Adipose tissue (tissue), 3 donors: ENCODE data around the gene BMP6. TPM values are rescaled to one million over a fixed set of nuclear protein-coding genes. Genes with fewer than 3 reads are reported as not detected.

Source experiments
- H3K27ac ChIP-seq: one replicate; pipeline ENCODE4 v1.5.1; 2013; ENCODE audit warnings: low read depth, low read length
- WGBS, 3 donors: extraction: QIAGEN DNeasy Blood & Tissue Kit; methylation state at CpG; one replicate each; pipeline ENCODE4 v1.1.7; 2013; 5-methylcytosine and 5-hydroxymethylcytosine counted together
- polyA plus RNA-seq, 3 donors: library from polyadenylated mRNA; stranded (reverse); fragments of 200-250 nt; gene quantifications; one replicate each; pipeline ENCODE4 v1.2.3, GENCODE V29; 2013
- donor health status: healthy with polysubstance abuse.
- donor health status: Bipolar disorder and iron deficiency.
- donor health status: healthy.

The BMP6 gene
- polyA plus RNA-seq, 3 donors = 0.83 to 10.1 (median 3.1) TPM

DNA sequence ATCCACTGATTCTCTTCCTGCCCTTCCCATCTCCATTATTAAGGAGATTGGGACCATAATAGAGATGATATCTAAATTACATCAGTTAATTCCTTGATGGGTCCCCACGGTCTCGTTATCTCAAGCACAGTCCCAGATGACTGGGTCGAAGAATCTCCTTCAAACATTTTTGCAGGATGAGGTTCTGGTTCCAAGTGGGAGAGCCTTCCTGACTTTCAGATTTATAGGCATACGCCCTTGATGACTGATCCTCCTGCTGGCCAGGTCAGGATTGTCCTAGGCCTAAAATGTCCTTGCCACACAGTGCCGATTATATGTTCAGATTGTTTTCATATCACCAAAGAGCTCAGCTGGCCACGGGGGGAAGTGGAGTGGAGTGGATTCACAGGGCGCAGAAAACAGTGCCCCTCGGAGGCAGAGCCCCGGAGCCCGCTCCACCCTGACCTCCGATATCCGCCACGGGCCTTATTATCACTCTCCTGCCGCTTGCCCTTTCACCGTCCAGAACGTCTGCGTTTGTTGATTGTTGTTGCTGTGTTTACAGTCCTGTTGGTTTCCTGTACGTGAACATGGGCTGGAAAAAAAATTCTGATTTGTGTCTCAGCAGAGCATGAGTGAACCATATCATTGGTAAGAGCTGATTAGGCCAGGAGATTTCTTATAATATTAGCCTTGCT, 8.9 kb downstream of the BMP6 start:
- H3K27ac ChIP-seq = no peak overlapping the region
- 78 to 79% (median 78%) methylated on average over 18 of the region's 18 CpGs for WGBS, 3 donors

DNA sequence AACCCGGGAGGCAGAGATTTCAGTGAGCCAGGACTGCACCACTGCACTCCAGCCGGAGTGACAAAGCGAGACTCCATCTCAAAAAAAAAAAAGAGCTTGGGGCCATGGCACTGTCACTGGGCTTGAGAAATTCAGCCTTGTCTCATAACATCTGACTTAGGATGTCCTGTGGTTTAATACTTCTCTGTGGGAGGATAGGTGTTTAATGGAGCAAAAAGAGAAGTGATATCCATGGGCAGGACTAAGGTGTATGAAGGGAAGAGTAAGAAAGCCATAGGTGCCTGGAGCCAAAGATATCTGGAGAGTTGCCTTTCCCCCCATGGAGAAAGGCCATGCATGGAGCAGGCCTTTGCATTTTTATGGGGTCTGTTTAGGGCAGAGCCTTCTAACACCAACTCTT, 11.2 kb downstream of the BMP6 start:
- H3K27ac ChIP-seq = no peak overlapping the region
- WGBS, 3 donors = 92 to 98% (median 95%) methylated on average over 3 of the region's 3 CpGs

DNA sequence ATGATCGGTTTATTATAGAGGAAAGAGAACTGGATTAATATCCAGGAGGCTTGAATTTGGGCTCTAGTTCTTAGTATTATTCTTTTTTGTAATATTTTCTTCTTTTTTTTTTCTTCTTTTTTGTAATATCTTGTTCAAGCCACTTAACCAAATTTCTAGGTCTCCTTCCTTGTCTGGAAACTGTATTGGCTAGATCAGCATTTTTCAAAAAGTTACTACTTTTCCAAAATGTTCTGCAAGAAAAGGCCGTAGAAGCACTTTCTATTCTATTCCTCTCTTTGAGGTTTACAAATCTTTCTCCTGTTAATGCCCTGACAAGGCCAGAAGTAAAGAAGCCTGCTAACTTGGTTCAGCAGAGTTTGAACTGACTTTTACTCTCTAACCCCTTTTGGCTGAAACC, 12.0 kb downstream of the BMP6 start:
- 86 to 93% (median 91%) methylated on average over 2 of the region's 2 CpGs for WGBS, 3 donors

DNA sequence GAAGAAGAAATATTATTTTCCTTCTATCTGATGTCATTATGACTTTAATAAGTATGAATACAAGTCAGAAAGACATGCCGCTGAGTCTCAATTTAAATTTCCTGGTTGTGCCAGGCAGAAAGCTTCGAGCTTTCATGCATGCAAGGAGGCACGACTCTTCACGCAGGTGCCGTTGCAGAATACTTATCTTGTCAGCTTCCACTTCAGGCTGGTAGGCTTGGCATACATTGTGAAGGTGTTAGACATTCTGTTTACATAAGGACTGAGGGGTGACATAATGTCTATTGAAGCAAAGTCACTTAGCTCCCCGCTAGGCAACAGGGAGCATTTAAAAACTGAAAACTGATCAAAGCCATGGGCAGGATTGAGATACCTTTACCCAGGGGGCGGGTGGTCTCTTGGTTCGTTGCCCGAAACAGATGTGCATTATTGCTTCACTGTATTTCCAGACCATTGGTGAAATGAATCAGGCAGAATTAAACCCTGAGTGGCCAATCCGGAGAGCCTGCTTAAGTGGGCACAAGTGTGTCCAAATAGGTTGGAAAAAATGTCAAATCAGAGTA, 16.4 kb downstream of the BMP6 start:
- 59 to 86% (median 74%) methylated on average over 10 of the region's 10 CpGs for WGBS, 3 donors
- no peak overlapping the region for H3K27ac ChIP-seq

More for the DNA sequence above, 12.0 kb downstream of the BMP6 start:
- no peak overlapping the region for H3K27ac ChIP-seq

DNA sequence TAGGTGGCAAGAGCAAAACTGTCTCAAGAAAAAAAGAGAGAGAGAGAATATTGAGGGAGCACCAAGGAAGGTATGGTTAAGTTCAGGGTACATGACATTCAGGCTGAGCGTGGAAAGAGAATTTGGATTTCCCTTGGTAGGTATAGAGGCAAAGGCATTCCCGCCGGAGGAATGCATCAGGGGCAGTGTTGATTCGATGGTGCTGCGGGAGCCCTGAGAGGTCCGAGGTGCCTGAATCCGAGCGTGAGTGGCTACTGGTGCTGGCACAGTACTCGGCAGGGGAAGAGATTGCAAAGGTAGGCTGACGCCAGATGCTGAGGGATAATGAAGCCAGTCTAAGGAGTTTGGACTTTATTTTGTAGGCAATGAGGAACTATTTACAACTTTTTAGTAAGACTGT, 20.0 kb downstream of the BMP6 start:
- WGBS, 3 donors = 82 to 93% (median 88%) methylated on average over 10 of the region's 10 CpGs
- no peak overlapping the region for H3K27ac ChIP-seq

DNA sequence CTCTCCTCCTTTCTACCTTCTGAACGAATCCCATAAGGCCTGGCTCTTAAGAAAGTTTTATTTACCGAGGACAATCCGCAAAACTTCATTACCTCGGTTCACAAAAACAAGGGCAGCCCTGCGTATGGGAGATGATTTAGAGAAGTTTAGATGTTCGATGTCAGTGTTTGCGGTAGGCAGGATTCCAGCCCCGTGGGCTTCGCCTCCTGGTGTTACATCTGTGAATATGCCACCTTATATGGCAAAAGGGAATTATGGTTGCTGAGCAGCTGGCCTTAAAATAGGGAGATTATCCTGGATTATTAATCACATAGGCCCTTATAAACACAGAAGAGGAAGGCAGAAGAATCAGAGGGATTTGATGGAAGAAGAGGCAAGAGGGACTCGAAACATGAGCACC, 21.1 kb downstream of the BMP6 start:
- H3K27ac ChIP-seq = no peak overlapping the region
- WGBS, 3 donors = 92 to 95% (median 92%) methylated on average over 10 of the region's 10 CpGs

DNA sequence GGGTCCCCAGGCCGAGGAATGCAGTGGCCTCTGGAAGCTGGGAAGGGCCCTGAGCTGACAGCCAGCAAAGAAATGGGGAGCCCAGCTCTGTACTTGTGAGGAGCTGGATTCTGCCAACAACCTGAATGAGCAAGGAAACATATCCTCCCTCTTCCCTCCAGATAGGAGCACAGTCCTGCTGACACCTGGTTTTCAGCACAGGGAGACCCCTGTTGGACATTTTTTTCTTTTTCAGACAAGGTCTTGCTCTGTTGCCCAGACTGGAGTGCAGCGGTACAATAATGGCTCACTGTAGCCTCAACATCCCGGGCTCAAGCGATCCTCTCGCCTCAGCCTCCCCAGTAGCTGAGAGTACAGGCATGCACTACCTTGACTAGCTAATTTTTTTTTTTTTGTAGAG, 21.5 kb downstream of the BMP6 start:
- H3K27ac ChIP-seq = no peak overlapping the region
- 90 to 94% (median 94%) methylated on average over 5 of the region's 5 CpGs for WGBS, 3 donors

DNA sequence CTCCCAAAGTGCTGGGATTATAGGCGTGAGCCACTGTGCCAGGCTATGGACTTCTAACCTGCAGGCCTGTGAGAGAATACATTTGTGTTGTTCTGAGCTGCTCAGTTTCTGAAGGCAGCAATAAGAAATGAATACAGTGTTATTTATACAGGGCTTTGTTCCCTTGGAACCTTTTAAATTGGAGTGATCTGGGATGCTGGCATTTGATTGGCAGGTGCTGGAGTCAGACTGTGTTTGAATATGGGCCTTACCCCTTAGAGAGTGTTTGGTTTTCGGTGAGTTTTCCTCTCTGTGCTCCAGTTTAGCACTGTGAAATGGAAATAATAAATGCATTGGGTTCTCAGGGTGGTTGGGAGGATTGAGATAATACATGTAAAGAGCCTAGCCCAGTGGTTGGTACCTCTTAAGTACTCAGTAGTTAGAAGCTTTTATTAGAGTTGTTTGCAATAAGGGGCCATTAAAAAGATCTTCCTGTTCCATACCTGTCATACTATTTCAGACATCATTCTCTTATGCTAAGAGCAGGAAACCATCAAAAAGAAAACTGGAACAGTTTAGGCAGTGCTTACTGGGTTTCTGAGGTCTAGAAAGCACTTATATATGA, 22.1 kb downstream of the BMP6 start:
- H3K27ac ChIP-seq = no peak overlapping the region
- WGBS, 3 donors = 95 to 96% (median 96%) methylated on average over 2 of the region's 2 CpGs

DNA sequence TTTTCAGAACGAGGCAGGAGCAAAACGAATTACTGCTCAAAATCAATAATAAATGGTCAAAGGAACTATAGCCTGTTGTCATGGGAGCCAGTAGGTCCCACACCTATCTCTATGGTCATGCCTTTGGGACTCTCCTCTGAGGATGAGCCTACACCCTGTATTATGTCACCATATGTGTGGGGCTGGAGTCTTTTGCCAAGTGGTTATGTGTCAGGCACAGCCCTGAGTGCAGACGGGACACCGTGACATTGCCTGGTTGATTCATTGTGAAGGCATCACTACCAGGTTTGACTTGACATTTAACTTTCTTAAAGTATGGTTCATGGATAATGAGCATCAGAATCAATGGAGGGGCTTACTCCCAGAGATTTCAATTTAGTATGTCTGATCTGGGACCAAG, 23.6 kb downstream of the BMP6 start:
- no peak overlapping the region for H3K27ac ChIP-seq
- 70 to 84% (median 83%) methylated on average over 4 of the region's 4 CpGs for WGBS, 3 donors

DNA sequence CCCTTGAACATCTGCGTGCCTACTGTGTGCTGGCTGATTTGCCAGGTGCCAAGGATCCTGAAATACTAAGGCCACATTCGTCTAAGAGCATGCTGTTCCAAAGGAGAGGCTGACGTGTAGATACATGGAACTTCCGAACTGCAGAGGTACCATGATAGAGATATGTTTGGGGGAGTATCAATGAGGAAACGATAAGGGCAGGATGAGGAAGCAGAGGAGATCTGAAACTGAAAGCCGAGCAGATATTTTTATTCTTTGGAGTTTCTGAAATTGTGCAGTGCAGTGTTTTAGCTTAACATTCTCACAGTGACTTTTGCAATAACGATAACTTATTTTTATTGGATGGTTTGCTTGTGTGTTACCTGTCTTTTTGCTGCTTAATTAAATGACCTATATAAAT, 24.3 kb downstream of the BMP6 start:
- 79 to 85% (median 82%) methylated on average over 7 of the region's 7 CpGs for WGBS, 3 donors
- H3K27ac ChIP-seq = no peak overlapping the region

DNA sequence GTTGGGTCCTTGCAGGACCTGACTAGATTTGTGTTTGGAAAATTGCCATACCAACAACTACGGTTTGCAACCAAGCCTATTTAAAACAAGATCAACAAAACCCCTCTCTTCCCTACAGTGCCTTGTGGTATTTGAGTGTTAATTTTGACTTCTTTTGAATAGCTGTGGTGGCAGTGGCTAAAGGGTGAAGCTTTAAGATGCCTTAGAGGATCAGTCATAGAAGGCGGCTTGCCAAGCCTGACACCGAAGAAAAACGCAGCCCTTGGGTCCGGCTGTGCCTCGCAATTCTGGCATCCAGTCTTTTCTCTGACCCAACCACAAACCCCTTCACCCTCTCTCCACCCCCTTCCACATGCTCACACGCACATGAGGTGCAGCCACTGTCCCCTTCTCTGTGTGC, 32.6 kb downstream of the BMP6 start:
- WGBS, 3 donors = 54 to 73% (median 60%) methylated on average over 7 of the region's 7 CpGs
- no peak overlapping the region for H3K27ac ChIP-seq

DNA sequence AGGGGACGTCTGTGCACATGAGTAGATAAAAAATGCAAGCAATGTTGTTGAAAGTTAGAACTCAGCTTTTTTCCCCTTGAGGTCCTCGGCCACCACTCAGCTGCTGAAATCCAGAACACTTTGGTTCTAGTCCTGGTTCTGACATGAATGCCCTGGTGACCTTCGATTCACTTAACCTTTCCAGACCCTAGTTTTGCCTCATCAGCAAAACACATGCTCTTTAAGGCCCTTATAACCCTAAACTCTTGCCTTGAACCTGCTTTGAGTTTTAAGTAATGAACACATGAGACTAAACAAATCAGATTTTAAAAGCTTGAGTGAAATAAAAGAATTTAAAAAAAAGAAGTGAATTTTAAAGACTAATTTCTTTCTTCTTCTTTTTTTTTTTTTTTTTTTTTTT, 33.4 kb downstream of the BMP6 start:
- 74 to 86% (median 86%) methylated on average over 3 of the region's 3 CpGs for WGBS, 3 donors

DNA sequence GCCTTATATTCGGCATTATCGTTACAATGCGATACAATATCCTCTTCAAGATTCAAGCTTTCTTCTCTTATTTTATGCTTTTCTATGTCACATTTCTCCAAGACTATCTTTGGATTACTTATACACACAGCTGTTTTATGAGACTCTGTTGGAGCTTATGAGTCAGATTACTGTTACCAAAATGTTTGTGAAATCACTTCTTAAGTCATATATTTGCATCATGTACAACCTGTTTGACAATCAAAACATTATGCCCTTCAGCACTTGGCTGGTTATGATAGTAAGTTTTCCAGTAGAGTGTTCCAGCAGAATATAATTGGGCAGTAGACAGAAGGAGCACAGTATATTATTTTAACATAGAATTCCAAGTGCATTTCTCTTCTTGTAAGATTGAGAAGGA, 35.2 kb downstream of the BMP6 start:
- no peak overlapping the region for H3K27ac ChIP-seq
- 96 to 98% (median 96%) methylated on average over 3 of the region's 3 CpGs for WGBS, 3 donors

More for the DNA sequence above, 33.4 kb downstream of the BMP6 start:
- no peak overlapping the region for H3K27ac ChIP-seq

DNA sequence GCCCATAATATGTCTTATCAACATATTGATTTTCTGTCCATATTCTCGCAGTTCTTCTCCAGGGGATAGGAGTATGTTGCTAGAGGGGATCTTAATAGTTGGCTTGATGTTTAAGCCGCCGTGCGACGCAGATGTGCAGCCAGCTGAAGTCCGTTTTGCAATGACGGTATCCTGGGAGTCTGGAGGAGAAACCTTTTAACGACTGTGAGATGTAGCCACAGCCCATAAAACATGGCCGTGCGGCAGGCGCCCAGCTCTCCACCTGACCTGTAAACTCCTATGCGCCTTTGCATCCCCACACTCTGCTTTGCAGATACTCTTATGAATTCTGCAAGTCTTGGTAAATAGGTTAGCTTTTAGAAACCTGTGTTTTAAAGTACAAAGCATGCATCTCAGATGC, 36.9 kb downstream of the BMP6 start:
- 59 to 88% (median 59%) methylated on average over 12 of the region's 12 CpGs for WGBS, 3 donors
- H3K27ac ChIP-seq = no peak overlapping the region

DNA sequence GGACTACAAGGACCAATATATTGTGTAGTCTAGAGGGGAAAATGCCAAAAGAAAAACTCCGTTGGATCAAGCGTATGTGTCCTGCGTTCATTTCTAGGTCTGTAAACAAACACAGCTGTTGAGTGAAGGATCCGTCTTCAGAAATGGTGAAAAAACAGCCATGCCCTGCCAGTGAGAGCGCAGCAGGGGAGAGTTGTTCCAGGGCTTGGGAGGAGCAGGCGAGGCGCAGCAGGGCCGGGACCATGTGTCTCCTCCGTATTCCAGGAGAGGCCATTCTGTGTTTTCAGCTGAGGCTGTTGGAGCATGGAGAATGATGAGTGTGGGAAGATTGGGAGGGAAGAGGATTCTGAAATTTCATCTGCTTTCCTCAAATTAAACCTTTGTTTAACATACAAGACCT, 38.0 kb downstream of the BMP6 start:
- WGBS, 3 donors = 67 to 71% (median 68%) methylated on average over 9 of the region's 9 CpGs
- no peak overlapping the region for H3K27ac ChIP-seq

DNA sequence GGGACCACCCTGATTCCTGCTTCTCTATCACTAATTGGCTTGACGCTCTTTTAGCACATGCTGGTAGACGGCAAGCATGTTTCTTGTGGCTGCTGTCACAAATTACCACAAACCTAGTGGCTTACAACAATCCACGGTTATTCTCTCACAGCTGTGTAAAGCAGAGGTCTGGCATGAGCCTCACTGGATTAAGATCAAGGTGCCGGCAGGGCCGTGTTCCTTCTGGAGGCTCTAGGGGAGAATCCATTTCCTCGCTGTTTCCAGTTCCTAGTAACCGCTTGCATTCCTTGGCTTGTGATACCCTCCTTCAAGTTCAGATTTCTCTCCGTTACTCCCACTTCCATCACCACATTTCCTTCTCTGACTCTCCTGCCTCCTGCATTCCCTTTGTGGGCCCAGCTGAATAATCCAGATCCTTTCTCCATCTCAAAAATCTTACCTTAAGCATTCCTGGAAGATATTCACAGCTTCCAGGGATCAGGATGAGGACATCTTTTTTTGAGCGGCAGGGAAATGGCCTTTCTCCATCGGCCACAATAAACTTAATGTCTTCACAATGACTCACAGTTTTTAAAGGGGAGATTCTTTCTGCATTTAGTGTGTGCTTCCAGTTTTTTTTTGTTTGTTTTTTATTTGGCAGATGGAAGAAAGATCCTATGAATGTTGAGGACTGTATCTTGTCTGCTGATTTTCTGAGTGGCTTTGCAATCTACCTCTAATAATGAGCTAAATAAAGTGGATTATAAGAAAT, 39.9 kb downstream of the BMP6 start:
- H3K27ac ChIP-seq = no peak overlapping the region
- WGBS, 3 donors = 89 to 93% (median 91%) methylated on average over 10 of the region's 10 CpGs

DNA sequence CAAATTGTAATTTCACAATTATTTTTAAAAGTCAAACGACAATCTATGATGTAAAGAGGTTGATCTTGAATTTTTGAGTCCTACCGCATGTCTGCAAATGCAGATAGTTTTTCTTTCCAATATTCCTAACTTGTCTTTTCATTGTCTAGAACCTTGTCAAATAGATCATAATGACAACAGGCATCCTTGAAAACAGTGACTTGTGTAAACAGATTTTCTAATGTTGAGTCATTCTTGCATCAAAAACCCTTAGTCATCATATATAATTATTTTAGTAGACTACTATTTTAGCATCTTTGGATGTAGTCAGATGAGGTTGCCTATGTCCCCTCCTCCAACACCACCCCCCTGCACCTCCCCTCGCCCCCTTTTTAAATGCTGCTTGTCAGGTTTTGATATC, 43.8 kb downstream of the BMP6 start:
- WGBS, 3 donors = 55 to 71% (median 56%) methylated on average over 3 of the region's 3 CpGs
- H3K27ac ChIP-seq = no peak overlapping the region

DNA sequence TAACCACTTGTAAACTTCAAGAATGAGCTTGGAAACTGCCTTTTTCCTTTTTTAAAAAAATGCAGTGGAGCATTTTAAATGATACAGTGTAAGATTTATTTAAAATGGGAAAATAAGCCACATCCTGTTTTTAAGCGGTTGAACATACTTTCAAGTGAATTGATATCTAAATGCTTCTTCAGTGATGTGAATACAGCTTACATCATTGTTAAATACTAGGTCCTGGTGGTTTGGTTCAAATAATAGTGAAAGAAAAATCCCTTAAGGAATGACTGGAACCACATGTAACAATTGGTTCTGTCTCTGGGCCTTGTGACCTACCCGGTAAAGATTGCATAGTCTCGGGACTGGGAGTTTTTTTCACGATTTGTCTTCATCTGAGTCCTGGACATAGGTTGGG, 44.2 kb downstream of the BMP6 start:
- 71 to 87% (median 71%) methylated on average over 4 of the region's 4 CpGs for WGBS, 3 donors
- H3K27ac ChIP-seq = no peak overlapping the region

DNA sequence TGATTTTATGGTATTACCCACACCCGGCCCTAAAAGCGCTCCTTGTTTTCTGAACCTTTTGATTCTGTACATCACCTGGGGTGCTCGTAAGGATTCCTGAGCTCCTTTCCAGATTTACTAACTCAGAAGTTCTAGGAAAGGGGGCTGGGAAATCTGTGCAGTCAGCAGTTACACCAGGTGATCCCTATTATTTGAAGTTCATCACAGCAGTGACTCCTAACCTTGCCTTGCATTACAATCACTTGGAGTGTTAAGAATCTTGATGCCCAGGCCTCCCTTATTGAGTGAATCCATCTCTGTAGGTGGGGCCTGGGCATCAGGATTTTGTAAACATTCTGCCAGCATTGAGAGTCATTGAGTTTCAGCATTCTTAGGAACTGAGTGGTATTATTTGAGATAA, 44.7 kb downstream of the BMP6 start:
- WGBS, 3 donors = 89 to 95% (median 90%) methylated on average over 3 of the region's 3 CpGs
- no peak overlapping the region for H3K27ac ChIP-seq
